Panc1 (cell line): ENCODE results near the gene PER2. TPM values are rescaled to one million over a fixed set of nuclear protein-coding genes. Genes with fewer than 3 reads are reported as not detected.

Experiments
- ATAC-seq: fragments of 200-7000 bp; cut with Tn5 transposase; 2 replicates; pipeline ENCODE4 v1.9.1; 2020; ENCODE audit warnings: mild to moderate bottlenecking, moderate library complexity
- BruUV-seq: library from RNA; stranded (reverse); fragments of 400-500 nt; replicated peaks from 2 replicates; lab custom pipeline; 2021; lab: Mats Ljungman, UMichigan
- CTCF ChIA-PET: fragments of 300-600 bp; sonication (Branson Sonifier 250); formaldehyde crosslinking; loops from one replicate; lab custom pipeline; 2022; ENCODE audit warnings: antibody characterized with exemption; lab: Charles Lee
- POLR2A ChIA-PET: fragments of 300-600 bp; sonication (Branson Sonifier 250); formaldehyde crosslinking; loops from one replicate; lab custom pipeline; 2022; ENCODE audit warnings: antibody characterized with exemption; lab: Charles Lee
- DNase-seq: peaks from one replicate; pipeline ENCODE4 v3.0.0-alpha.2; 2010; ENCODE audit warnings: low read depth, low spot score
- H3K27ac ChIP-seq: 2 replicates; pipeline ENCODE4 v1.5.1; 2011; ENCODE audit warnings: mild to moderate bottlenecking, low read length, inconsistent platforms
- H3K27me3 ChIP-seq: fragments of 200-500 bp; sonication (Bioruptor generic); 2 replicates; pipeline ENCODE4 v1.6.0; 2014; ENCODE audit warnings: low read length, inconsistent platforms; ENCODE audit not compliant: control insufficient read depth, insufficient read depth
- H3K36me3 ChIP-seq: fragments of 200-500 bp; sonication (Bioruptor generic); 2 replicates; pipeline ENCODE4 v1.5.1; 2014; ENCODE audit warnings: inconsistent platforms, mild to moderate bottlenecking, low read length, moderate library complexity; ENCODE audit not compliant: control insufficient read depth, insufficient read depth
- H3K4me1 ChIP-seq: 2 replicates; pipeline ENCODE4 v1.5.1; 2011; ENCODE audit warnings: inconsistent platforms, mild to moderate bottlenecking, low read length, moderate library complexity; ENCODE audit not compliant: control insufficient read depth, insufficient read depth
- H3K4me3 ChIP-seq, 2 experiments: 2 replicates each; pipeline ENCODE4 v1.5.1; 2011 to 2012; ENCODE audit warnings: low read depth in 2 of 2, low read length in 2 of 2, mild to moderate bottlenecking in 2 of 2, inconsistent platforms in 1 of 2, moderate library complexity in 1 of 2
- H3K9me3 ChIP-seq: fragments of 200-500 bp; sonication (Bioruptor generic); 2 replicates; pipeline ENCODE4 v1.5.1; 2014; ENCODE audit warnings: low read depth, mild to moderate bottlenecking, inconsistent platforms, low read length, moderate library complexity; ENCODE audit not compliant: control insufficient read depth, insufficient read depth
- POLR2AphosphoS5 ChIP-seq: IDR thresholded peaks from 2 replicates; pipeline ENCODE4 v1.6.1; 2012; ENCODE audit warnings: mild to moderate bottlenecking, low read depth, low read length, moderate library complexity
- SIN3A ChIP-seq: IDR thresholded peaks from 2 replicates; pipeline ENCODE4 v1.6.1; 2012; ENCODE audit warnings: low read depth, mild to moderate bottlenecking, low read length, moderate library complexity, borderline replicate concordance; ENCODE audit not compliant: insufficient read depth
- TCF7L2 ChIP-seq: IDR thresholded peaks from 2 replicates; pipeline ENCODE4 v1.6.1; 2011; ENCODE audit warnings: mild to moderate bottlenecking, low read depth, low read length, inconsistent platforms
- in situ Hi-C: cut with HindIII; loops from 2 replicates; pipeline ENCODE4 v1.10.0; 2016; ENCODE audit warnings: low sequenced_read_pairs, low pct_unique_long_range_greater_than_20kb
- intact Hi-C: fragments of 100-400 bp; cut with micrococcal nuclease; formaldehyde crosslinking; loops from one replicate; pipeline ENCODE4 v1.10.0; 2022; ENCODE audit not compliant: unreplicated experiment
- total RNA-seq: library from RNA; stranded (reverse); gene quantifications from one replicate; pipeline ENCODE4 v1.2.1, GENCODE V29; 2021; ENCODE audit not compliant: unreplicated experiment
- TF ChIP-seq, protein P1 (sequence below): fragments of 450-650 bp; IDR thresholded peaks from 2 replicates; pipeline ENCODE4 v1.5.1; 2017; ENCODE audit warnings: mild to moderate bottlenecking
- TF ChIP-seq, protein P2 (sequence below), 2 experiments: IDR thresholded peaks; 2 replicates each; pipeline ENCODE4 v1.6.1; 2011 to 2012; ENCODE audit warnings: low read depth in 2 of 2, control low read depth in 1 of 2, low read length in 1 of 2, mild to moderate bottlenecking in 1 of 2, moderate library complexity in 1 of 2; ENCODE audit not compliant: insufficient read depth in 1 of 2

Gene PER2
- total RNA-seq, 1 experiment from 2014 or later = 9.9 TPM

DNA sequence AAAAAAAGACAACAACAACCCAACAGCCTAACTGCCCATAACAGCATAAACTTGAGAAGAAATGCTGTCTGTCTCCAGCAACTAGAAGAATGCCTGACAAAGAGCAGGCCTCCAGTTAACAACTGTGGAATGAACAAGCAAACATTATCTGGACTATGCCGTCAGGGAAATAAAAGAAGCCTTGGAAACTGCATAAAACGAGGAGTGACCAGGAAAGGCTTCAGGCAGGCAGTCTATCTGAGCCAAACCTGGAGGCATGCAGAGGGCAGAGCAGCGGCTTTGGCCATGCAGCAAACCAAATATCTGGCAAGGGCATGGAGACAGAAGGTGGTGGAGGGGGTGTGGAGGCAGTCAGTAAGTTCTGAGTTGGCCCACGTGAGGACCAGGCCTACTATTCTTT, 59.7 kb downstream of the PER2 start:
- ATAC-seq (no peak), DNase-seq (no peak)
- intact Hi-C loops = no loop called here
- H3K27me3 ChIP-seq = no peaks in the 10 kb centered on the region
- H3K4me1 ChIP-seq = peaks cover 3% of the 10 kb centered on the region; the same call in 1 of the 2 replicates
- no peaks in the 10 kb centered on the region for H3K36me3 ChIP-seq
- TF ChIP-seq SIN3A = no peak
- no peak for TF ChIP-seq POLR2AphosphoS5
- TF ChIP-seq, protein P1, sequence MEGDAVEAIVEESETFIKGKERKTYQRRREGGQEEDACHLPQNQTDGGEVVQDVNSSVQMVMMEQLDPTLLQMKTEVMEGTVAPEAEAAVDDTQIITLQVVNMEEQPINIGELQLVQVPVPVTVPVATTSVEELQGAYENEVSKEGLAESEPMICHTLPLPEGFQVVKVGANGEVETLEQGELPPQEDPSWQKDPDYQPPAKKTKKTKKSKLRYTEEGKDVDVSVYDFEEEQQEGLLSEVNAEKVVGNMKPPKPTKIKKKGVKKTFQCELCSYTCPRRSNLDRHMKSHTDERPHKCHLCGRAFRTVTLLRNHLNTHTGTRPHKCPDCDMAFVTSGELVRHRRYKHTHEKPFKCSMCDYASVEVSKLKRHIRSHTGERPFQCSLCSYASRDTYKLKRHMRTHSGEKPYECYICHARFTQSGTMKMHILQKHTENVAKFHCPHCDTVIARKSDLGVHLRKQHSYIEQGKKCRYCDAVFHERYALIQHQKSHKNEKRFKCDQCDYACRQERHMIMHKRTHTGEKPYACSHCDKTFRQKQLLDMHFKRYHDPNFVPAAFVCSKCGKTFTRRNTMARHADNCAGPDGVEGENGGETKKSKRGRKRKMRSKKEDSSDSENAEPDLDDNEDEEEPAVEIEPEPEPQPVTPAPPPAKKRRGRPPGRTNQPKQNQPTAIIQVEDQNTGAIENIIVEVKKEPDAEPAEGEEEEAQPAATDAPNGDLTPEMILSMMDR = no peak
- TF ChIP-seq, protein P2, sequence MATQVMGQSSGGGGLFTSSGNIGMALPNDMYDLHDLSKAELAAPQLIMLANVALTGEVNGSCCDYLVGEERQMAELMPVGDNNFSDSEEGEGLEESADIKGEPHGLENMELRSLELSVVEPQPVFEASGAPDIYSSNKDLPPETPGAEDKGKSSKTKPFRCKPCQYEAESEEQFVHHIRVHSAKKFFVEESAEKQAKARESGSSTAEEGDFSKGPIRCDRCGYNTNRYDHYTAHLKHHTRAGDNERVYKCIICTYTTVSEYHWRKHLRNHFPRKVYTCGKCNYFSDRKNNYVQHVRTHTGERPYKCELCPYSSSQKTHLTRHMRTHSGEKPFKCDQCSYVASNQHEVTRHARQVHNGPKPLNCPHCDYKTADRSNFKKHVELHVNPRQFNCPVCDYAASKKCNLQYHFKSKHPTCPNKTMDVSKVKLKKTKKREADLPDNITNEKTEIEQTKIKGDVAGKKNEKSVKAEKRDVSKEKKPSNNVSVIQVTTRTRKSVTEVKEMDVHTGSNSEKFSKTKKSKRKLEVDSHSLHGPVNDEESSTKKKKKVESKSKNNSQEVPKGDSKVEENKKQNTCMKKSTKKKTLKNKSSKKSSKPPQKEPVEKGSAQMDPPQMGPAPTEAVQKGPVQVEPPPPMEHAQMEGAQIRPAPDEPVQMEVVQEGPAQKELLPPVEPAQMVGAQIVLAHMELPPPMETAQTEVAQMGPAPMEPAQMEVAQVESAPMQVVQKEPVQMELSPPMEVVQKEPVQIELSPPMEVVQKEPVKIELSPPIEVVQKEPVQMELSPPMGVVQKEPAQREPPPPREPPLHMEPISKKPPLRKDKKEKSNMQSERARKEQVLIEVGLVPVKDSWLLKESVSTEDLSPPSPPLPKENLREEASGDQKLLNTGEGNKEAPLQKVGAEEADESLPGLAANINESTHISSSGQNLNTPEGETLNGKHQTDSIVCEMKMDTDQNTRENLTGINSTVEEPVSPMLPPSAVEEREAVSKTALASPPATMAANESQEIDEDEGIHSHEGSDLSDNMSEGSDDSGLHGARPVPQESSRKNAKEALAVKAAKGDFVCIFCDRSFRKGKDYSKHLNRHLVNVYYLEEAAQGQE (IDR thresholded peaks at IDR 0.05; ENCODE audit: insufficient read depth in 1 of 2, low read depth in 2 of 2, low read length in 1 of 2) = no peak
- no peak for TF ChIP-seq TCF7L2
- H3K9me3 ChIP-seq = no peaks in the 10 kb centered on the region
- no peak overlapping the region for H3K27ac ChIP-seq
- in situ Hi-C loops = no loop called here
- ChIA-PET CTCF (no interaction called here), POLR2A (no interaction called here)
- no peak overlapping the region for H3K4me3 ChIP-seq
- no TSS peak for BruUV-seq

DNA sequence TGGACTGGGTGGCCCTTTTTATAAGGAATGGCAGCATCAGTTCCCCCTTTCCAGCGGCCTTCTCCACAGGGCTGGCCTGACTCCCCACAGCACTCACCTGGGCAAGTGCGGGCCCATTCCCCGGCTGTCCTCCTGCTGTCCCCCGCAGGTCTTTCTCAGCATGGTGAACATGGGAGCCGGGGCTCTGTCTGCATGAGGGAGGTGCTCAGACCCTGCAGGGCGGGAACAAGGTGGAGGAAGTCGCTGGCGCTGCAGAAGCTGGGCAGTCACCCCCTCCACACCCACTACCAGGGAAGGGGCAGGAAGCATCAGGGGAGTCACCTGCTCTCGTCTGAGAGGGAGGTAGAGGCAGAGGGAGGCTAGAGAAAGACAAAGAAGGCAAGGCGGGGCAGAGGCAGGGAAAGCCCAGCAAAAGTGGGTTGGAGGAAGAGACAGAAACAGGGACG, 60.8 kb downstream of the PER2 start:
- ATAC-seq = no peak
- in situ Hi-C loops (no loop called here), intact Hi-C loops (no loop called here)
- ChIA-PET CTCF (no interaction called here), POLR2A (no interaction called here)
- H3K4me1 ChIP-seq = peaks cover 3% of the 10 kb centered on the region; the same call in 1 of the 2 replicates
- no peaks in the 10 kb centered on the region for H3K9me3 ChIP-seq
- TF ChIP-seq, protein P1 = no peak
- TF ChIP-seq SIN3A (no peak), POLR2AphosphoS5 (no peak), TCF7L2 (no peak)
- TF ChIP-seq, protein P2 (IDR thresholded peaks at IDR 0.05; ENCODE audit: insufficient read depth in 1 of 2, low read depth in 2 of 2, low read length in 1 of 2) = no peak
- no peaks in the 10 kb centered on the region for H3K27me3 ChIP-seq
- DNase-seq = no peak
- H3K4me3 ChIP-seq = no peak overlapping the region
- no TSS peak for BruUV-seq
- no peaks in the 10 kb centered on the region for H3K36me3 ChIP-seq
- no peak overlapping the region for H3K27ac ChIP-seq
